ENCODE results near the gene WDR64. TPM values are rescaled to one million over a fixed set of nuclear protein-coding genes. Genes with fewer than 3 reads are reported as not detected.

The WDR64 gene
- total and polyA plus RNA-seq, 7 donors: 0.09 TPM; not detected in 6

DNA sequence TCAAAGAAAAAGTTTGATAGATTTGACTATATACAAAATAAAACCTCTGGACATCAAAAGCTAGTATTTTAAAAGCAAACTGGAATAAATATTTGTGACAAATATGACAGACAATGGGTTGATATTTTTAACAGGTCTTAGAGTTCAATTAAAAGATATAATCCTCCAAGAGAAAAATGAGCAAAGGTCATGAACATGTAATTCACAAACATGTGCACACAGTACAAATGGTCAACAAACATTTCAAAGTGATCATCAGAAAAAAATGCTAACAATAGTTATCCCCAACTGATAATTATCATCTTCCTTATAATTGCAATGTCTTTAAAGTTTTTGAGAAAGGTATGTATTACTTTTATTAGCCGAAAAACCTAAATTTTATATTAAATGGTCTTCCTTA is 32.0 kb downstream of the WDR64 start:
- Histone ChIP-seq H3K27ac (no peak overlapping the region), H3K4me3 (no peak overlapping the region), H3K9me3 (no peaks in the 10 kb centered on the region), H3K27me3 (peaks cover 0 to 5% (median 0%) of the 10 kb centered on the region in 3 donors), H3K36me3 (no peaks in the 10 kb centered on the region), H3K4me1 (no peaks in the 10 kb centered on the region)
- no peak for TF ChIP-seq POLR2A (IDR thresholded peaks at IDR 0.05)
- TF ChIP-seq EP300 (IDR thresholded peaks at IDR 0.05): no peak
- TF ChIP-seq, protein P1, sequence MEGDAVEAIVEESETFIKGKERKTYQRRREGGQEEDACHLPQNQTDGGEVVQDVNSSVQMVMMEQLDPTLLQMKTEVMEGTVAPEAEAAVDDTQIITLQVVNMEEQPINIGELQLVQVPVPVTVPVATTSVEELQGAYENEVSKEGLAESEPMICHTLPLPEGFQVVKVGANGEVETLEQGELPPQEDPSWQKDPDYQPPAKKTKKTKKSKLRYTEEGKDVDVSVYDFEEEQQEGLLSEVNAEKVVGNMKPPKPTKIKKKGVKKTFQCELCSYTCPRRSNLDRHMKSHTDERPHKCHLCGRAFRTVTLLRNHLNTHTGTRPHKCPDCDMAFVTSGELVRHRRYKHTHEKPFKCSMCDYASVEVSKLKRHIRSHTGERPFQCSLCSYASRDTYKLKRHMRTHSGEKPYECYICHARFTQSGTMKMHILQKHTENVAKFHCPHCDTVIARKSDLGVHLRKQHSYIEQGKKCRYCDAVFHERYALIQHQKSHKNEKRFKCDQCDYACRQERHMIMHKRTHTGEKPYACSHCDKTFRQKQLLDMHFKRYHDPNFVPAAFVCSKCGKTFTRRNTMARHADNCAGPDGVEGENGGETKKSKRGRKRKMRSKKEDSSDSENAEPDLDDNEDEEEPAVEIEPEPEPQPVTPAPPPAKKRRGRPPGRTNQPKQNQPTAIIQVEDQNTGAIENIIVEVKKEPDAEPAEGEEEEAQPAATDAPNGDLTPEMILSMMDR (IDR thresholded peaks at IDR 0.05): no peak
- no peak for TF ChIP-seq POLR2AphosphoS5 (IDR thresholded peaks at IDR 0.05)
- DNase-seq: no peak
- intact Hi-C loops (cut with DNase I): no loop called here
- 95 to 96% methylated on average over 1 of the region's 1 CpG for WGBS, 2 donors

DNA sequence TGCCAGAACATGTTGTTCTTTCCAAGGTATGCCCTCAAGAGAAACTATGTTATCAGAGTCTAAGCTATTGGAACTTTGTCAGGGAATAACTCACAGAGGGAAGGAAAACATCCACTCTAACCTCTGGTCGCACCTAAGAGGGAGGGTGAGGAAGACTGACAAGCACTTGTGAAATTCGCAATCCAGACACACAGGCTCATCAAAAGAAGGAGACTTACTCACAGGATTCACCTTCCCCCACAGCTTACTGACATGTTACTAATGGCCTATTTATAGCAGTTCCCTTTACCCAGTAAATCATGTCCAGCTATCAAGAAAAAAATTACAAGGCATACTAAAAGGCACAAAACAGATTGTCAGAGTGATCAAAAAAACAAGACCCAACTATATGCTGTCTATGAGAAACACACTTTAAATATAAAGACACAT is 36.9 kb downstream of the WDR64 start:
- no peak for TF ChIP-seq POLR2A (IDR thresholded peaks at IDR 0.05)
- TF ChIP-seq EP300 (IDR thresholded peaks at IDR 0.05): no peak
- TF ChIP-seq, protein P1 (IDR thresholded peaks at IDR 0.05): no peak
- no peak for TF ChIP-seq POLR2AphosphoS5 (IDR thresholded peaks at IDR 0.05)
- H3K36me3 ChIP-seq: no peaks in the 10 kb centered on the region
- no peaks in the 10 kb centered on the region for H3K4me1 ChIP-seq
- H3K9me3 ChIP-seq: no peaks in the 10 kb centered on the region
- H3K4me3 ChIP-seq: no peak overlapping the region
- intact Hi-C loops (cut with DNase I): no loop called here
- WGBS, 2 donors: 46 to 72% methylated on average over 2 of the region's 2 CpGs
- H3K27ac ChIP-seq: no peak overlapping the region
- no peak for DNase-seq
- H3K27me3 ChIP-seq: peaks cover 0 to 5% (median 0%) of the 10 kb centered on the region in 3 donors

DNA sequence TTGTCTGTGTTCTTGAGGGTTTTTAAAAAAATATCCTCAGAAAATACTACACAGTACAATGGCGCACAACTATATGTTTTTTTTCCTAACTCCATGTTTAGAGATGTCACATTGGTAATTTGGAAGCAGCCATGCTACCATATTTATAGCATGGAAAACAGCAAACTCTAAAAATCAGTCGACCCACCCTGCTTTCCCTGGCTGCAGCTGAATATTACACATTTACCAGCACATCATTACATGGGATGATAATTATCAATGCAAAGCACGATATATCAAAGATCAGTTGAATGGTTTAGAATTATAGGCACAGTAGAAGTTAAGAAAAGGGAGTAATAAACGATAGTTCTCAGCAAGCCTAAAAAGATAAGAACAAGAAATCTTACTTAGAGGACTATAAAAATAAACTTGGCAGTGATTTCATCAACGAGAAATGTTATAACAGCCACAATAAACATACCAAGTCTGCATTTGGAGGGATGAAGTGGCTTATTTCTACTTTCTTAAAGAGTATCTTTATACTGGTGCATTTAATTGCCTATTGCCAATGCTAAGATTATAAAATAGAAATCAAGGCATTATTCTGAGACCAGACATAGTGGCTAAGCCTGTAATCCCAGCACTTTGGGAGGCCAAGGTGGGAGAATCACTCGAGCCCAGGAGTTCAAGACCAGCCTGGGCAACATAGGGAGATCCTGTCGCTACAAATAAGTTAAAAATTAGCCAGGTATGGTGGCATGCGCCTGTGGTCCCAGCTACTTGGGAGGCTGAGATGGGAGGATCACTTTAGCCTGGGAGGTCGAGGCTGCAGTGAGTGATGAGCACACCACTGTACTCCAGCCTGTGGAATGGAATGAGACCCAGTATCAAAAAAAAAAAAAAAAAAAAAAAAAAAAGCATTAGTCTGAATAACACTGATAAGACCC is 43.4 kb downstream of the WDR64 start:
- no peak overlapping the region for H3K27ac ChIP-seq
- H3K4me3 ChIP-seq: no peak overlapping the region
- no peaks in the 10 kb centered on the region for H3K36me3 ChIP-seq
- no peaks in the 10 kb centered on the region for H3K4me1 ChIP-seq
- no peak for DNase-seq
- intact Hi-C loops (cut with DNase I): no loop called here
- no peaks in the 10 kb centered on the region for H3K9me3 ChIP-seq
- 27 to 77% methylated on average over 9 of the region's 9 CpGs for WGBS, 2 donors
- TF ChIP-seq EP300 (IDR thresholded peaks at IDR 0.05): no peak
- TF ChIP-seq, protein P1 (IDR thresholded peaks at IDR 0.05): no peak
- no peak for TF ChIP-seq POLR2AphosphoS5 (IDR thresholded peaks at IDR 0.05)
- TF ChIP-seq POLR2A (IDR thresholded peaks at IDR 0.05): no peak
- no peaks in the 10 kb centered on the region for H3K27me3 ChIP-seq

DNA sequence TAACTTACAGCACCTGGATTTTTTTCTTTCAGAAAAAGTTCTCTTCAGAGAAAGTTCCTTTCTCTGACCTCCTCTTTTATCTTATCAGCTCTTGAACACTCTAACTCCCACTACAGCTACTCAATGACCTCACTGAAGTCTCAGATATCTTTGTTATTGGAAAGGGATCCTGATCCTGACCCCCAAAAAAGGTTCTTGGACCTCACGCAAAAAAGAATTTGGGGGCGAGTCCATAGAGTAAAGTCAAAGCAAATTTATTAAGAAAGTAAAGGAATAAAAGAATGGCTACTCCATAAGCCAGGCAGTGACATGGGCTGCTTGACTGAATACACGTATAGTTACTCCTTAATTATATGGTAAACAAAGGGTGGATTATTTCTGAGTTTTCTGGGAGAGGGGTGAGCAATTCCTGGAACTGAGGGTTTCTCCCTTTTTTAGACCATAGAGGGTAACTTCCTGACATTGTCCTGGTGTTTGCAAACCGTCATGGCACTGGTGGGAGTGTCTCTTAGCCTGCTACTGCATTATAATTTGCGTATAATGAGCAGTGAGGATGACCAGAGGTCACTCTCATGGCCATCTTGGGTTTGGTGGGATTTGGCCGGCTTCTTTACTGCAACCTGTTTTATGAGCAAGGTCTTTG is 44.2 kb downstream of the WDR64 start:
- Histone ChIP-seq H3K27ac (no peak overlapping the region), H3K4me1 (no peaks in the 10 kb centered on the region), H3K27me3 (no peaks in the 10 kb centered on the region), H3K36me3 (no peaks in the 10 kb centered on the region), H3K9me3 (no peaks in the 10 kb centered on the region), H3K4me3 (no peak overlapping the region)
- intact Hi-C loops (cut with DNase I): no loop called here
- 77 to 84% methylated on average over 6 of the region's 6 CpGs for WGBS, 2 donors
- TF ChIP-seq POLR2AphosphoS5 (IDR thresholded peaks at IDR 0.05) (no peak), POLR2A (IDR thresholded peaks at IDR 0.05) (no peak), EP300 (IDR thresholded peaks at IDR 0.05) (no peak)
- TF ChIP-seq, protein P1 (IDR thresholded peaks at IDR 0.05): no peak
- no peak for DNase-seq

All from sigmoid colon (tissue), 7 donors.